Measurements from ENCODE around the gene BDKRB2.

BDKRB2 gene

DNA sequence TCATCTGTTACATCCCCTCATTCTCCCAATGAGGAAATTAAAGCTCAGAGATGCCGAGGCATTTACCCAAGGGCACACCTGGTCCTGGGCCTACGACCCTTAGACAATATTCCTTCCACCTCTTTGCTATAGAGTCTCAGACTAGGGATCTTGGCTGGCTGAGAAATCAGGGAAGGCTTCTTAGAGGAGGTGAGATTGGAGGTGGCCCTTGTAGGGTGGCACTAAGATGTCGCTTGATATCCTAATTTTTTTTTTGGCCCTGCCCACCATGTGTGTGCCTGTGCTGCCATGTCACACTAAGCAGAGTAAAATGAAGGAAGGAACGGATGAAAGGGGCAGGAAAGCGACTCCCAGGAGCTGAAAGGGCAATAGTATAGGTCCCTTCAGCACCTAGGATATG, 20.6 kb downstream of the BDKRB2 start:
- TF ChIP-seq, protein P1, sequence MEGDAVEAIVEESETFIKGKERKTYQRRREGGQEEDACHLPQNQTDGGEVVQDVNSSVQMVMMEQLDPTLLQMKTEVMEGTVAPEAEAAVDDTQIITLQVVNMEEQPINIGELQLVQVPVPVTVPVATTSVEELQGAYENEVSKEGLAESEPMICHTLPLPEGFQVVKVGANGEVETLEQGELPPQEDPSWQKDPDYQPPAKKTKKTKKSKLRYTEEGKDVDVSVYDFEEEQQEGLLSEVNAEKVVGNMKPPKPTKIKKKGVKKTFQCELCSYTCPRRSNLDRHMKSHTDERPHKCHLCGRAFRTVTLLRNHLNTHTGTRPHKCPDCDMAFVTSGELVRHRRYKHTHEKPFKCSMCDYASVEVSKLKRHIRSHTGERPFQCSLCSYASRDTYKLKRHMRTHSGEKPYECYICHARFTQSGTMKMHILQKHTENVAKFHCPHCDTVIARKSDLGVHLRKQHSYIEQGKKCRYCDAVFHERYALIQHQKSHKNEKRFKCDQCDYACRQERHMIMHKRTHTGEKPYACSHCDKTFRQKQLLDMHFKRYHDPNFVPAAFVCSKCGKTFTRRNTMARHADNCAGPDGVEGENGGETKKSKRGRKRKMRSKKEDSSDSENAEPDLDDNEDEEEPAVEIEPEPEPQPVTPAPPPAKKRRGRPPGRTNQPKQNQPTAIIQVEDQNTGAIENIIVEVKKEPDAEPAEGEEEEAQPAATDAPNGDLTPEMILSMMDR (IDR thresholded peaks at IDR 0.05; ENCODE audit: extremely low read depth, insufficient read depth, missing control alignments), result no peak
- in situ Hi-C loops (cut with MboI; ENCODE audit: low pct_unique_long_range_greater_than_20kb, low sequenced_read_pairs, unreplicated experiment), result no loop called here
- DNase-seq (ENCODE audit: low spot score), result no peak

DNA sequence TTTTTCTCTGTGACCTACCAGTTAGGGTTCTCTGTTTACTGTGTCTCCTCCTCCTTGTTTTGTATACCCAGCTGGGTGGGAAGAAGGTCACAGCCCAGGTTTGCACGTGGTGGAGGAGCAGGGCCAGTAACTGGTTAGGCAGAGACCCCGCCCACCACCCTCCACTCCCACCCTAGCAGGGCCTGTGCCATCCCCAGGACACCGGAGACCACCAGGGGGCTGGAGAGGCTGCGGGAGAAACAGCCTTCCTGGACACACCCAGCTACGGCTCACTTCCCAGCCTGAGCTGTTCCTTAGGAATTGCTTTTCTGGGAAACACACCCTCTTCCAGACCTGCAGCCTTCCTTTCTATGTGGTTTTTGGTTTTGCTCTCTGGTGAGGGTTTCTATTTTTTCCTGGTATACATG, 21.1 kb downstream of the BDKRB2 start:
- TF ChIP-seq, protein P1 (IDR thresholded peaks at IDR 0.05; ENCODE audit: extremely low read depth, insufficient read depth, missing control alignments), result no peak
- DNase-seq (ENCODE audit: low spot score), result no peak
- in situ Hi-C loops (cut with MboI; ENCODE audit: low pct_unique_long_range_greater_than_20kb, low sequenced_read_pairs, unreplicated experiment), result no loop called here

DNA sequence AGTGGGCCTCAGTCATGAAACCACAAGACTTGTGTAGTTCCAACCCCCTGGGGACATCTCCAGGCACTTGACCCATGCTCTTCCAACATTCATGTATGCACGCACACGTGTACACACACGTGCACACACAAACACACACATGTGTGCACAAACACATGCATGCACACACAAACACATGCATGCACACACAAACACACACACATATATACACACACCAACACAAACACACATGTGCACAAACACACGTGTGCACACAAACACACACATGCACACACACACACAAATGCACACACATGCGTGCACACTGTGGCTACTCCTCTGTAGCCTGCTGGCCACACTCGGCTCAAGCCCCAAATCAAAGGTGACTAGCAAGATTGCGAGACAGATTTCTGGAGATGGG, 22.8 kb downstream of the BDKRB2 start:
- DNase-seq (ENCODE audit: low spot score), result no peak
- in situ Hi-C loops (cut with MboI; ENCODE audit: low pct_unique_long_range_greater_than_20kb, low sequenced_read_pairs, unreplicated experiment), result no loop called here
- TF ChIP-seq, protein P1 (IDR thresholded peaks at IDR 0.05; ENCODE audit: extremely low read depth, insufficient read depth, missing control alignments), result no peak

DNA sequence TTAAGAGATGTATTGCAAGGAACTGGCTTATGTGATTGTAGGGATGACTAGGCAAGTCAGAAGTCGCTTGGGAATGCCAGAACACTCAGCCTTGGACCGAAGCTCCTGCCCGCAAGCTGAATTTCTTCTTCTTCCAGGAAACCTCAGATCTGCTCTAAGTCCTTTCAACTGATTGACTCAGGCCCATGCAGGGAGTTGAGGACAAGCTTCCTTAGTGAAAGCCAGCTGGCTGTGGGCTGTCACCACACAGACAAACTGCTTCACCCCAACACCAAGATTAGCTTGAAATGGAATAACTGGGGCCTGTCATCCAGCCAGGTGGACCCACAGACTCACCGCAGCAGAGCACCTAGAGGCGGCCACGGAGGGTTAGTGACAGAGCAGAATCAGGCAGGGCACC, 24.7 kb downstream of the BDKRB2 start:
- no peak for DNase-seq (ENCODE audit: low spot score)
- TF ChIP-seq, protein P1 (IDR thresholded peaks at IDR 0.05; ENCODE audit: extremely low read depth, insufficient read depth, missing control alignments), result no peak
- in situ Hi-C loops (cut with MboI; ENCODE audit: low pct_unique_long_range_greater_than_20kb, low sequenced_read_pairs, unreplicated experiment), result no loop called here

DNA sequence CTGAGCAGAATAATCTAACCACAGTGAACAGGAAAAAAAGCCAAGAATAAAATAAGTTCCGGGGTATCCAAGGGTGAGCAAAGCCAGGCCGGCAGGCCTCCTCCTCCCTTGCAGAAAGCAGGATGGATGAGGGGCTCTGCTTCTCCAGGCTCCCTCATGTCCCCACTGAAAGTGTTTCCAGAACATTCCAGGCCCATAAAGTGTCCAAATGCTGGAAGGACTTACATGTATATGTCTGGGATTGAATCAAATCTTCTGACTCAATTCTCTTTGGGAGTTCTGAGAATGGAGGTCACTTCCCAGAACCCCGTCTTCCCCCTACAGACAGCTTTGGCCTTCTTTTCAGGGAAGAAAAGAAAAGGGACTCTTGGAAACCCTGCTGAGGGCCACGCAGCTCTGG, 26.4 kb downstream of the BDKRB2 start:
- in situ Hi-C loops (cut with MboI; ENCODE audit: low pct_unique_long_range_greater_than_20kb, low sequenced_read_pairs, unreplicated experiment), result no loop called here
- TF ChIP-seq, protein P1 (IDR thresholded peaks at IDR 0.05; ENCODE audit: extremely low read depth, insufficient read depth, missing control alignments), result no peak
- no peak for DNase-seq (ENCODE audit: low spot score)

DNA sequence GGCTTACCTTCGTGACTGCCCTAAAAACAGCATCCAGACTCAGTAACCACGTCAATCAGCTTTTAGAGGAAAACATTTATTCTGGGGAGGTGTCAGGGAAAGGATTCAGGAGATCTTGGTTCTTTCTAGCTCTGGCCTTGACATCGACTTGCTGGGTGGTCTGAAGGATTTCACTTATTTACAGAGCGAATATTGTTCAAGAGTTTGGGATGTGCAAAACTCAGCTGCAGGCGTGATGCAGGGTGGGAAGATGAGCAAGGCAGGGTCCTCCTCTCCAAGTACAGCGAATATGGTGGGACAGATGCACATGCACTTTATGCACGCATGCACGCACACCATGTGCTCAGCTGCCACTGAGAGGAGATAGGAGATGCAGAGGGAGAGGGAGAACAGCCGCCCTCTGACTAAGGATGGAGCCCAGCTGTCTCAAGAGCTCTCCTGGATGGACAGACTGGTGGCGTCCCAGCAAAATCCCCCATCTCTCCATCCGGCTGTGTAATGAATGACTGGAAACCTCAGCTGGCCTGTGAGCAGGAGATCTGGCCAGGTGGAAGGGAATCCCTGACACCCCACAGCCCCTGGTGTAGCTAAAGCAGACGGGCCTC, 27.0 kb downstream of the BDKRB2 start:
- in situ Hi-C loops (cut with MboI; ENCODE audit: low pct_unique_long_range_greater_than_20kb, low sequenced_read_pairs, unreplicated experiment), result no loop called here
- TF ChIP-seq, protein P1 (IDR thresholded peaks at IDR 0.05; ENCODE audit: extremely low read depth, insufficient read depth, missing control alignments), result no peak
- DNase-seq (ENCODE audit: low spot score), result no peak

DNA sequence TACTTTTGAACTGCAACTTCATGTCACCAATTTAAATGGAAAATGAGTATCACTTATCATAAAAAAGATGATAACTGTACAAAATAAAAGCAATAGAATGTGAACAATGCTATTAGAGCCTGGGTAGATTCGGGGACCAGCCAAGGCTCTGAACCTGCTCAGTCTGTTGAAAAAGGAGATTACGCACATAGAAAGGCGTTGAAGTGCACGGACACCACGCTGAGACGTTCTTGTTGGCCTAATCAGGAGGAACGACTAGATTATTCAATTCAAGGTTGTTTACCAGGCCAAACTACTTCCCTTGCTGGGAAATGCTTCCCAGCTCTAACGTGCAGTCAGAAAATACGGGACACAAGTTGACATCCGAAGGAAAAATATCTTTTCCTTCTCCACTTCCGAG, 27.9 kb downstream of the BDKRB2 start:
- no peak for DNase-seq (ENCODE audit: low spot score)
- in situ Hi-C loops (cut with MboI; ENCODE audit: low pct_unique_long_range_greater_than_20kb, low sequenced_read_pairs, unreplicated experiment), result no loop called here
- TF ChIP-seq, protein P1 (IDR thresholded peaks at IDR 0.05; ENCODE audit: extremely low read depth, insufficient read depth, missing control alignments), result no peak
